ENCODE measurements around the gene OR10D3.
"Not testable (repeated sequence)": the region's sequence is repeated elsewhere in the genome, so short reads cannot be mapped to it uniquely, and the experiment has no call there.

The OR10D3 gene

DNA sequence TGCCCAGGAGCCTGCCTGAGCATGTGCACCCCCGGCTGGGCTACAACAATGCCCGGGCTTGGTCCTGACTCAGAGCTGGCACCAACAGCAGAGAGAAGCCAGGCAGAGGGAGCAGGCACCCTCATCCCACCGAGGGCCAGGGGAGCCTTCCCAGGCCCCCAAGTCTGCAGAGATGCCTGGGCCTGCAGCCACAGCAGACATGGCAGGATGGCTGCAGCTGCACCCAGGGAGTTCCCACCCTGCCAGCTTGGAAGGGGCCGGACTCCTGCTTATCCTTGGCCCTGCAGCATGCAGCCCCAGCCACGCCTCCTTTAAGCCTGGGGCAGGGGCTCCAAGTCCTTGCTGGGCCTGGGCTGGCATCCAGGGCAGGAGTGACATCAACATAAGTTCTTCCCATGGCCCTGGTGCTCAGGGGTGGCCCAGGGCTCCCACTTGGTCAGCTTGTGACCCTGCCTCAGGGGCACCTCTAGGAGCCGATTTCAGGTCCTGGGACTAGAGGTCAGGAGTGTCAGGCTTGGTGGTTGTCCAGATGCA lies 26.7 kb downstream of the OR10D3 start:
- no peak overlapping the region for H3K9ac ChIP-seq
- H3K9me3 ChIP-seq, result no peaks in the 10 kb centered on the region
- no peak for TF ChIP-seq Cebpa-rat (IDR thresholded peaks at IDR 0.05)
- no peak overlapping the region for H3K27ac ChIP-seq
- no peaks in the 10 kb centered on the region for H3K4me1 ChIP-seq
- H3K36me3 ChIP-seq, result no peaks in the 10 kb centered on the region
- no peak overlapping the region for H3K4me3 ChIP-seq
- no peak overlapping the region for H3K4me2 ChIP-seq
- no peaks in the 10 kb centered on the region for H3K27me3 ChIP-seq
- H4K20me1 ChIP-seq, result no peaks in the 10 kb centered on the region

DNA sequence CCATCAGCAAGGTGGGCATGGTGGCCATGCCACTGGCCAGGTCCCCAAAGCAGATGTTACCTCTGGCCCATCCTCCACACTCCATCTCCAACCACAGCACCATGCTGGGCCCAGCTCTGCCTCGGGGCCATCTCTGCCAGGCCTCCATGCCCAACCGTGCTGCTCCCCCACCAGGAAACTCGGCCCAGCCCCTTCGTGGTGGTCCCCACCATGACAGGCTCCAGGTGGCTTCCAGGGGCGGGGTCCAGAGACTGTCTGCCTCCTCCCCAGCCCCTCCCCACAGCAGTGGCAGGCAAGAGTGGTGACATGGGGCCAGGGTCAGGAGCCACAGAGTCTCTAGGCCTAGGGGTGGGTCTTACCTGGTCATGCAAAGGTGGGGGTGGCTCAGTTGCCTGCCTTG lies 27.3 kb downstream of the OR10D3 start:
- H3K27ac ChIP-seq, result no peak overlapping the region
- no peaks in the 10 kb centered on the region for H3K9me3 ChIP-seq
- H3K4me2 ChIP-seq, result no peak overlapping the region
- H3K4me1 ChIP-seq, result no peaks in the 10 kb centered on the region
- no peaks in the 10 kb centered on the region for H3K27me3 ChIP-seq
- H3K9ac ChIP-seq, result no peak overlapping the region
- no peaks in the 10 kb centered on the region for H3K36me3 ChIP-seq
- no peak for TF ChIP-seq Cebpa-rat (IDR thresholded peaks at IDR 0.05)
- no peak overlapping the region for H3K4me3 ChIP-seq
- no peaks in the 10 kb centered on the region for H4K20me1 ChIP-seq

DNA sequence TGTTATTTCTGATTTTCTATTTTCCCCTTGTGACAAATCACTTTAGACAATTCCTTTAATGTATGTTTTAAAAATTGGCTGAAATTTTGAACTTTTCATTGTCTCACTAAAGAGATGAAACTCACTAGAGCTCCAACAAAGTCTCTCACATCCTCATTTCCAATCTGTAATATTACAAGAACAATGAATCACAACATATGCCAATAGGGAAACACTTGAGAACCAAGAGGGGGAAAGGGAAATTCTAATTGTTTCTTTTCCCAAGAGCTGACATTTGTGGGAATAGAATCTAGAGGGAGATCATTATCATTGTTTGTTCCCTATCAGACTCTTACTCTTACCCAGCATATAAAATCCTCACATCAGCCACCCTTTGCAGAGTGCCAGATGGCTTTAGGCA lies 28.2 kb downstream of the OR10D3 start:
- Histone ChIP-seq H4K20me1 (no peaks in the 10 kb centered on the region), H3K4me2 (no peak overlapping the region), H3K4me3 (no peak overlapping the region), H3K27me3 (no peaks in the 10 kb centered on the region), H3K9me3 (no peaks in the 10 kb centered on the region), H3K36me3 (no peaks in the 10 kb centered on the region), H3K4me1 (no peaks in the 10 kb centered on the region), H3K9ac (no peak overlapping the region), H3K27ac (no peak overlapping the region)
- TF ChIP-seq Cebpa-rat (IDR thresholded peaks at IDR 0.05), result no peak

DNA sequence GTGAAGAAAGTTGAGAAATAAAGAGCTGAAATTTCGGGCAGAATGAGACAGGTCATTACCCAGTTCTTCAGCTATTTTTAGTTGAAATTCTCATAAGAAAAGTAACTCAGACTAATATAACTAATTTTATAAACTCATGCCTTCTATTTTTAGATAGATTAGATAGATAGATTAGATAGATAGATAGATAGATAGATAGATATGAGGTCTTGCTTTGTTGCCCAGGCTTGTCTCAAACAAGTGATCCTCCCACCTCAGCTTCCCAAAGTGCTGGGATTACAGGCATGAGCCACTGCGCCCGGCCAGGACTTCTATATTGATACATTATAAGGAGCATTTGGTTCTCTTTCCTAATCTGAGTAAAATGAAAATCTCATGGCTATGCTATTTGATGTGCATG lies 30.9 kb downstream of the OR10D3 start:
- Histone ChIP-seq H3K9ac (no peak overlapping the region), H3K27me3 (no peaks in the 10 kb centered on the region), H4K20me1 (no peaks in the 10 kb centered on the region), H3K9me3 (no peaks in the 10 kb centered on the region), H3K4me3 (no peak overlapping the region), H3K4me2 (no peak overlapping the region), H3K4me1 (no peaks in the 10 kb centered on the region), H3K36me3 (no peaks in the 10 kb centered on the region), H3K27ac (no peak overlapping the region)
- TF ChIP-seq Cebpa-rat (IDR thresholded peaks at IDR 0.05), result no peak

DNA sequence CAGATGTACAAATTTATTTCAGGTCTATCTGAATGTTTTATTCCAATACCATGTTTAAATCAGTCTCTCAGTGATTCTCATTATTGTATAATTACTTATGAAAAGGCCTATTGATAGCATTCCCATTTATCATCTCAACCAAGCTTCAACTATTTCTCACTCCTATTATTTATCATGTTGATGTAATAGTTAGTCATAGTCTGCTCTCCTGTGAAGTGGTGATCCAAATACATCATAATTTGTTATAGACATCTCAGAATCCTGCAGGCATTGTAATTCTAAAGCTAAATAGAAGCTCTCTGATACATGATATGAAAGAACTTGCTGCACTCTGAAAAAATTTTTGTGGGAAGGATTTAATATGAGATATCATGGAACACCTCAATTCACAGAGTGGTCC lies 36.0 kb downstream of the OR10D3 start:
- no peak for TF ChIP-seq Cebpa-rat (IDR thresholded peaks at IDR 0.05)
- no peaks in the 10 kb centered on the region for H3K9me3 ChIP-seq

DNA sequence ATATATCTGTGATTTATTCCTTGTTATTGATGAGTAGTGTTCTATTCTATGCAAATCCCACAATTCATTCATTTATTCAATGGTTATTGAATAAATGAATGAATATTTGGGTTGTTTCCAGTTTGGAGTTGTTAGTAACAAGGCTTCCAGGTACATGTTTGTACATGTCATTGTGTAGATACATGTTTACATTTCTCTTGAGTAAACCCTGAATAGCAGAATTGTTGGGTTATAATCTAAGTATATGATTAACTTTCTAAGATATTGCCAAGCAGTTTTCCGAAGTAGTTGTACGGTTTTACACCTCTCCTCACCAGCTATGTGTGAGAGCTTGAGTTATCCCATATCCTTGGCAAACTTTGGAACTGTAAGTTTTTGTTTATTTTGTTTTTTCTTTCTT lies 39.3 kb downstream of the OR10D3 start:
- Histone ChIP-seq H4K20me1 (no peaks in the 10 kb centered on the region), H3K27me3 (no peaks in the 10 kb centered on the region)
- TF ChIP-seq Cebpa-rat (IDR thresholded peaks at IDR 0.05), result no peak

More for the DNA sequence above, 36.0 kb downstream of the OR10D3 start:
- Histone ChIP-seq H3K9ac (no peak overlapping the region), H3K27ac (no peak overlapping the region), H3K27me3 (no peaks in the 10 kb centered on the region), H3K4me2 (no peak overlapping the region), H3K4me3 (no peak overlapping the region), H4K20me1 (no peaks in the 10 kb centered on the region), H3K36me3 (no peaks in the 10 kb centered on the region), H3K4me1 (no peaks in the 10 kb centered on the region)

DNA sequence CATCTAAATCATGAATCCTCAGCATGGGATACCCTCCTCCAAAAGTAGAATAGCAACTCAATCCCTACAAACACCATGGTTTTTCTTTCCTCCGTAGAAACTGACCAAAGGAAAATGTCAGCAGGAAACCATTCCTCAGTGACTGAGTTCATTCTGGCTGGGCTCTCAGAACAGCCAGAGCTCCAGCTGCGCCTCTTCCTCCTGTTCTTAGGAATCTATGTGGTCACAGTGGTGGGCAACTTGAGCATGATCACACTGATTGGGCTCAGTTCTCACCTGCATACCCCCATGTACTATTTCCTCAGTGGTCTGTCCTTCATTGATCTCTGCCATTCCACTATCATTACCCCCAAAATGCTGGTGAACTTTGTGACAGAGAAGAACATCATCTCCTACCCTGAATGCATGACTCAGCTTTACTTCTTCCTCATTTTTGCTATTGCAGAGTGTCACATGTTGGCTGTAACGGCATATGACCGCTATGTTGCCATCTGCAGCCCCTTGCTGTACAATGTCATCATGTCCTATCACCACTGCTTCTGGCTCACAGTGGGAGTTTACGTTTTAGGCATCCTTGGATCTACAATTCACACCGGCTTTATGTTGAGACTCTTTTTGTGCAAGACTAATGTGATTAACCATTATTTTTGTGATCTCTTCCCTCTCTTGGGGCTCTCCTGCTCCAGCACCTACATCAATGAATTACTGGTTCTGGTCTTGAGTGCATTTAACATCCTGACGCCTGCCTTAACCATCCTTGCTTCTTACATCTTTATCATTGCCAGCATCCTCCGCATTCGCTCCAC lies 41.7 kb downstream of the OR10D3 start:
- not testable (repeated sequence) for H3K36me3 ChIP-seq, H3K27ac ChIP-seq, H3K27me3 ChIP-seq, H3K4me1 ChIP-seq, H4K20me1 ChIP-seq, H3K4me2 ChIP-seq, H3K9ac ChIP-seq, H3K9me3 ChIP-seq, H3K4me3 ChIP-seq

More for the DNA sequence above, 39.3 kb downstream of the OR10D3 start:
- no peaks in the 10 kb centered on the region for H3K4me1 ChIP-seq
- no peaks in the 10 kb centered on the region for H3K9me3 ChIP-seq
- no peak overlapping the region for H3K4me3 ChIP-seq
- H3K36me3 ChIP-seq, result no peaks in the 10 kb centered on the region
- no peak overlapping the region for H3K27ac ChIP-seq
- H3K9ac ChIP-seq, result no peak overlapping the region
- H3K4me2 ChIP-seq, result no peak overlapping the region

DNA sequence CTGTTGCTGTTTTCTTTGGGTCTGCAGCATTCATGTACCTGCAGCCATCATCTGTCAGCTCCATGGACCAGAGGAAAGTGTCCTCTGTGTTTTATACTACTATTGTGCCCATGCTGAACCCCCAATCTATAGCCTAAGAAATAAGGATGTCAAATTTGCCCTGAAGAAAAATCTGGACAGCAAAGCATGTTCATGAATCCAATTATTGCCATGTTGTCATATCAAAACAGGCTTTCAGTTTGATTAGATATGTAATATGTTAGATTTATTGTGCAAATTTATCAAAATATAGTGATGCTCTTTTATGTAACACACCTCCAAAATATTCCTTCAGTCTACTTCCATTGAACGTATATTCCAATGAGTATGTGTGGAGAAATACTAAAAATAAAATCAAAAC lies 42.3 kb downstream of the OR10D3 start:
- H3K4me2 ChIP-seq, result no peak overlapping the region
- H3K36me3 ChIP-seq, result no peaks in the 10 kb centered on the region
- H4K20me1 ChIP-seq, result no peaks in the 10 kb centered on the region
- H3K27ac ChIP-seq, result no peak overlapping the region
- no peak for TF ChIP-seq Cebpa-rat (IDR thresholded peaks at IDR 0.05)
- no peak overlapping the region for H3K4me3 ChIP-seq
- H3K27me3 ChIP-seq, result no peaks in the 10 kb centered on the region
- H3K4me1 ChIP-seq, result no peaks in the 10 kb centered on the region
- no peak overlapping the region for H3K9ac ChIP-seq
- H3K9me3 ChIP-seq, result no peaks in the 10 kb centered on the region

DNA sequence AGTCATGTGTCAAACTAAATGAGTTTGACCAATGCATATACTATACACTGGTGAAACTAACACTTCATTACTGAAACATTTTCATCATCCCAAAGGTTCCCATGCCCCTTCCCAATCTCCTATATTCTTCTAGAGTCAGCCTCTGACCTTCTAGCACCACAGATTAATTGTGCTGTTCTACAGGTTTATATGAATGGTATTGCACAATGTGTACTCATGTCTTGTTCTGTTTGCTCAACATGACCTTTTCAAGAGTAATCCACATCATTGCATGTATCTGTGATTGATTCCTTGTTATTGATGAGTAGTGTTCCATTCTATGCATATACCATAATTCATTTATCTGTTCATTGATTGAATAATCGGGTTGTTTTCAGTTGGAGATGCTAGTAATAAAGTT lies 50.2 kb downstream of the OR10D3 start:
- TF ChIP-seq Cebpa-rat (IDR thresholded peaks at IDR 0.05), result no peak
- Histone ChIP-seq H3K9ac (no peak overlapping the region), H3K4me3 (no peak overlapping the region)

More for the DNA sequence above, 50.2 kb downstream of the OR10D3 start:
- no peak overlapping the region for H3K27ac ChIP-seq
- no peaks in the 10 kb centered on the region for H3K4me1 ChIP-seq
- H3K4me2 ChIP-seq, result no peak overlapping the region
- H3K36me3 ChIP-seq, result no peaks in the 10 kb centered on the region
- H3K27me3 ChIP-seq, result no peaks in the 10 kb centered on the region
- no peaks in the 10 kb centered on the region for H3K9me3 ChIP-seq
- H4K20me1 ChIP-seq, result no peaks in the 10 kb centered on the region

Data from BLaER1 (cell line).